ENCODE data around the gene CWC27. TPM values are rescaled to one million over a fixed set of nuclear protein-coding genes. Genes with fewer than 3 reads are reported as not detected.

The CWC27 gene
- total RNA-seq, 2 donors from 2014 or later: 37.5 to 39.1 TPM

DNA sequence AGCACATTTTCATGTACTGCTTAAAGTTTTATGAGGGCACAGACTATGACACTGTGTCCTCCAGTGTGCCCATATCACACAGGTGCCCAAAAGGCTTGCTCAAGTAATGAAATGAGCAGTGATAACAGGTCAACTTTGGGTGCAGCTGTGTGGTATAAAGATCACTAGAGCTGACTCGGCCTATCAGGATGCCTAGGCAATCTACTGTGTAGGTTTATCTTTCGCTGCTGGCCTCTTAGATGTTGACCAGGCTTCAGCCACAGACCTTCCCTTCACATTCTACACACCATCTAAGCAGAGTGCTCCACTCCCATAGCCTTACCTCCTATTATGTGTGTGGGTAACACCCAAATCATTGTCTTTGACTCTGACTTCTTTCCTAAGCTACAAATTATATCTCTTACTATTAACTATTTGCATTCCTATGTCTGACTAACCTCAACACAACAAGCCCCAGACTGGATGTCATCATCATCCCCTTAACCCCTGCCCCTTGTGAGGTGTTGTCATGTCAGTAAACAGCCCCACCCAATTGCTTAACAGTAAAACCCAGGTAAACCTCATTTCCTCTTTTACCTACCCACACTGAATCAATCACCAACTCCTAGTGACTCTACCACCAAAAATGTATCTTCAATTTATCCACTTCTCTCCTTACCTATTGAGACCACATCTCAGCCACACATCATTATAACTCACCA is 2.8 kb upstream of the CWC27 start:
- peaks cover 40% of the 10 kb centered on the region for H3K4me1 Mint-ChIP-seq (ENCODE audit: low read depth)
- H3K27me3 Mint-ChIP-seq (ENCODE audit: low read depth): no peaks in the 10 kb centered on the region
- H3K36me3 Mint-ChIP-seq (ENCODE audit: insufficient read depth in 2 of 2): peaks cover 3 to 7% of the 10 kb centered on the region in 2 donors
- peak overlapping the region in 1 of 2 donors; percentile 7 for H3K4me3 Mint-ChIP-seq
- H3K9me3 Mint-ChIP-seq: no peaks in the 10 kb centered on the region
- no peak for DNase-seq
- no peak overlapping the region for H3K27ac Mint-ChIP-seq
- no peak for ATAC-seq (replicated peaks in 1 of 2)

DNA sequence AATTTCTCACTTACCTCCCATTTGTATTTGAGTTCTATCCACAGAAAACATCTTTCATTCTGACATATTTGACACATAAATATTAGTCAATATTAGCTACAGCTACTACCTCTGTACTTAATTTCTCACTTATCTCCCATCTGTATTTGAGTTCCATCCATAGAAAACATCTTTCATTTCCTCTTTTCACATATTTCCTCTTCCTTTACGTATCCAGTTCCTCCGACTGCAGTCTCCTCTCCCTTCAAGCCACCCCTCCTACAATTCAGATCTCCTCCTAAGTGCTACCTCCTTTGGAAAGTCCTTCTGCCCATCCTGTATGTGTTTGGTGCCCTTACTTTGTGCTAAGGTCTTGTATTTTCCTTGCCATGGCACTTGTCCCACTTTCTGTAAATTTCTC is 1.8 kb upstream of the CWC27 start:
- no peak for DNase-seq
- H3K4me3 Mint-ChIP-seq: peak overlapping the region; percentile 95 to 99
- H3K36me3 Mint-ChIP-seq (ENCODE audit: insufficient read depth in 2 of 2): peaks cover 3 to 7% of the 10 kb centered on the region in 2 donors
- no peak for ATAC-seq (replicated peaks in 1 of 2)
- peak overlapping the region; percentile 56 for H3K27ac Mint-ChIP-seq
- H3K9me3 Mint-ChIP-seq: no peaks in the 10 kb centered on the region
- H3K4me1 Mint-ChIP-seq (ENCODE audit: low read depth): peaks cover 40% of the 10 kb centered on the region
- H3K27me3 Mint-ChIP-seq (ENCODE audit: low read depth): no peaks in the 10 kb centered on the region

DNA sequence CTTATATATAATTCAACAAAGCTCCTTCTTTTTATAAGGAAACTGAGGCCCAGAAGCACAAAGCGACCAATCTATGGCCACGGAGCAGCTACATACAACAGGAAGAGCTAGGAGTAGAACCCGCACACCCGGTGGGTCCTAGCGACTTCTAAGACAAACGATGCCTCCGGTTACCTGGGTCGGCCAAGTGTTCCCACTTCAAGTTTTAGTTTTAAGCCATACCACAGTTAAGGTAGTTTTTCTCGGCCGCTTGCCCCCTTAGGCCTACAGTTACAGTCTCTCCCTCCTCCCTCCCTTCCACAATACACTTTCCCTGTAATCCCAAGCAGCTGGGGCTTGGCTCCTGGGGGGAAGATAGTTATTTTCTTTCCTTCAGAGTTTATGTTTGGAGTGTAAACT is 772 bp upstream of the CWC27 start:
- Mint-ChIP-seq H3K27me3 (ENCODE audit: low read depth) (no peaks in the 10 kb centered on the region), H3K4me1 (ENCODE audit: low read depth) (peaks cover 44% of the 10 kb centered on the region), H3K27ac (peak overlapping the region; percentile 100), H3K36me3 (ENCODE audit: insufficient read depth in 2 of 2) (peaks cover 2 to 7% of the 10 kb centered on the region in 2 donors), H3K4me3 (peak overlapping the region; percentile 95 to 99), H3K9me3 (no peaks in the 10 kb centered on the region)
- peak in 1 of 2 donors; percentile 23 for DNase-seq
- ATAC-seq (replicated peaks in 1 of 2): peak; percentile 10 to 20

DNA sequence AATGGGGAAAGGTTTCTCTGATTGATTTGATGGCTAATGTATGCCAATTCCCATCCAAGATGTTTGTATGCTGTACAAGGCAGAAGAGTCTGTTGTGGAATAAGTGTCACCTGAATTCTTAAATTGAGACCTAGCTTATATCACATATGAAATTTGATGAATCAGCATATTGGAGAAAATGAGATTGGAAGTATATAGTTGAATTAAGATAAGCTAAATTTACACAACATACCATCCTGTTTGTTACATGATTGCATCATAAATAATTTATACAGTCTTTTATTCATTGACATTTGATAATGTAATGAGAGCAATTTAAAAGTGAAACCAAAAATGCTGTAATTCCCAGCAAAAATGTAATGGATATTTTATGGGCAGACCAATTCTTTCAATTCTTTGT is 1.1 kb downstream of the CWC27 start:
- Mint-ChIP-seq H3K36me3 (ENCODE audit: insufficient read depth in 2 of 2) (peaks cover 1 to 7% of the 10 kb centered on the region in 2 donors), H3K9me3 (no peaks in the 10 kb centered on the region), H3K4me1 (ENCODE audit: low read depth) (peaks cover 44% of the 10 kb centered on the region), H3K27me3 (ENCODE audit: low read depth) (no peaks in the 10 kb centered on the region), H3K27ac (no peak overlapping the region), H3K4me3 (peak overlapping the region; percentile 95 to 99)
- no peak for ATAC-seq (replicated peaks in 1 of 2)
- no peak for DNase-seq

DNA sequence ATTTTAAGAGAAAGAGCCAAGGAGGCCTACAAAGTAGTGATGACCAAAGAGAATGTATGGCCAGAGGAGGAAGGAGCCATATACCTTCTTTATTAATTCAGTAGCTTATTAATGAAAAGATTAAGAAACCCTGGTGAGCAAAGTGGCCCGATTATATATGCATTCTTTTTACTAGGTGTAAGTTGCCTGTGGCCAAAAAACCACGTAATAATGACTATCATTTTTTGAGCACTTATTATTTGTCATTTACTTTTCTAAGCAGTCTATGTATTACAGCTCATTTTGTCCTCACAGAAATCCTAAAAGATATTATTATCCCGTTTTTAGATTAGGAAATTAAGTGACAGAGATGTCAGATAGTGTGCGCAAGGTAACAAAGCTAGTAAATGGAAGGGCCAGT is 3.0 kb downstream of the CWC27 start:
- Mint-ChIP-seq H3K4me3 (no peak overlapping the region), H3K36me3 (ENCODE audit: insufficient read depth in 2 of 2) (peaks cover 5 to 7% of the 10 kb centered on the region in 2 donors), H3K27me3 (ENCODE audit: low read depth) (no peaks in the 10 kb centered on the region), H3K4me1 (ENCODE audit: low read depth) (peaks cover 33% of the 10 kb centered on the region), H3K9me3 (no peaks in the 10 kb centered on the region), H3K27ac (no peak overlapping the region)
- ATAC-seq (replicated peaks in 1 of 2) (no peak), DNase-seq (no peak)

DNA sequence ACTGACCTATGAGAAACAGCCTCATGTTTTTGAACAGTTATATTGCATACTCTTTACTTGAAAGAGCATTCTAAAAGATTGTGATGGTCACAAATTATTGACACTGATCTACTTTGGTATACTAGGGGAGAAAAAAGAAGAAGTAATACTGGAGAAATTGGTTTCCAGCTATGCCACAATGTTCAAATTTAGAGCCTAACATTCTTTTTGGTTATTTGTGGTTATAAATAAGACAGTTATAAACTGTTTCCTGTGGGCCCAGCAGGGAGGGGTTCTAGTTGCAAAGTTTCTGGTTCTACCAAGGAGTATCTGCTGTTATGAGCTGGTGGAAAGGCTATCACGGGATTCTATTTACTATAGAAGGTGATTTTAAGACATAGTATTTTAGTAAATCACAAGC is 4.8 kb downstream of the CWC27 start:
- ATAC-seq (replicated peaks in 1 of 2) (no peak), DNase-seq (no peak)
- Mint-ChIP-seq H3K27ac (peak overlapping the region; percentile 38), H3K27me3 (ENCODE audit: low read depth) (no peaks in the 10 kb centered on the region), H3K4me1 (ENCODE audit: low read depth) (peaks cover 22% of the 10 kb centered on the region), H3K36me3 (ENCODE audit: insufficient read depth in 2 of 2) (peaks cover 3 to 5% of the 10 kb centered on the region in 2 donors), H3K4me3 (no peak overlapping the region), H3K9me3 (no peaks in the 10 kb centered on the region)

DNA sequence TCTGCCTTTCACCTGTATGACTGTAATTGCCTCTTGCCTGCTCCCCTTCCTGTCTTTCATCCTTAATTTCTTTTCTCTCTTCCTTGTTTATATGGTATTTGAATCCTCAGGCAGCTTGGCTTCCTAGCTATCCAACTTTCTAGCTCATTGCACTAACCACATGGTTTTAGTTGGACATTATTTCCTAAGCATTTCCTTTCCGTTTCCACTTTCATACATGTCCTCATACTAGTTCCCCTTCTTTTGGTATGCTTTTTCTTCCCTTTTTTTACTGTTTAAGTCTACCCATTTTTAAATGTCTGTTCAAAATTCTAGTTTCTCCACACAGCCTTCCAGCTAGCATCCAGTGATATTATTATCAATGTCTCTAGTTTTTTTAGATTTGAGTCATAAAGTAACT is 6.6 kb downstream of the CWC27 start:
- DNase-seq: no peak
- H3K4me3 Mint-ChIP-seq: no peak overlapping the region
- peaks cover 11% of the 10 kb centered on the region for H3K4me1 Mint-ChIP-seq (ENCODE audit: low read depth)
- no peaks in the 10 kb centered on the region for H3K9me3 Mint-ChIP-seq
- no peak for ATAC-seq (replicated peaks in 1 of 2)
- peaks cover 2 to 3% of the 10 kb centered on the region in 2 donors for H3K36me3 Mint-ChIP-seq (ENCODE audit: insufficient read depth in 2 of 2)
- no peaks in the 10 kb centered on the region for H3K27me3 Mint-ChIP-seq (ENCODE audit: low read depth)
- peak overlapping the region; percentile 18 for H3K27ac Mint-ChIP-seq

DNA sequence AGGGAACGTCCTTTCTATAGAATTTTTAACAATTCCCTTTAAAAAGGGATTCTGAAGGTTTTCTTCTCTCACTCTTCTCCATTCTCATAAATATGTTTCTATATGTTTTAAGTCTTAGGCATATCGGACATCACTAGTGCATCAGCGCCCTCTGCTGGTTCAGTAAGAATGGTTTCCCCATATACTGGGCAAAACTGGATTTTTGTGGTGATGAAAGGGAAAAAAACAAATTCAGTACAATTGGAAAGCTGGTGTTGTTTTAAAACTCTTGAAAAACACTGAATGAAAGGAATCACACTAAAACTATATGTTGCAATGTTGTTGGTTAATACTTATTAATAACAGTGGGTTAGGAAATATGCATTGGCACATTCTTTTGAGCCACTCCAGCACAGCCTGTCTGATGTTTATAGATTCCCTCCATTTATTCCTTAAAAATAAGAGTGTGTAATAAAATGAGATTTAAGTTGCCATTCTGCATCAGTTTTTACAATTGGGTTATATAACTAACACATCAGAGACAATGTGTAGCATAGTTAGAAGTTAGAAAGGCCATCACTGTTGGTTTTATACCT is 15.8 kb downstream of the CWC27 start:
- Mint-ChIP-seq H3K4me3 (no peak overlapping the region), H3K4me1 (ENCODE audit: low read depth) (no peaks in the 10 kb centered on the region), H3K27ac (no peak overlapping the region), H3K9me3 (no peaks in the 10 kb centered on the region), H3K36me3 (ENCODE audit: insufficient read depth in 2 of 2) (peaks cover 3 to 6% of the 10 kb centered on the region in 2 donors), H3K27me3 (ENCODE audit: low read depth) (no peaks in the 10 kb centered on the region)
- peak; percentile 64 to 75 for ATAC-seq (replicated peaks in 1 of 2)
- peak; percentile 72 to 73 for DNase-seq

DNA sequence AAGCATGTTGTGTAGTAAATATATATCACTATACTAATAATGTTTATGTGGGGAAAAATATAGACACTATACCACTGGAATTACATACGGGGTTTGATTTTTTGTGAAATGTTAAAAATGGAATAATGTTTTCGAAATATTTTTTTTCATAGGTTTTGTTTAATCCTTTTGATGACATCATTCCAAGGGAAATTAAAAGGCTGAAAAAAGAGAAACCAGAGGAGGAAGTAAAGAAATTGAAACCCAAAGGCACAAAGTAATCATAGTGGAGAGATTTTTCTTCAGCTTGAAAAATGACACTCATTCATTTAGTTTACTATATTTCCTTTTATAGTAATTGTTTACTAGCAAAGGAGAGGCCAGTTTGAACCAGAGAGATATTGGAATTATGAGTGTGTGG is 17.6 kb downstream of the CWC27 start:
- H3K27me3 Mint-ChIP-seq (ENCODE audit: low read depth): no peaks in the 10 kb centered on the region
- no peak for DNase-seq
- peaks cover 3 to 6% of the 10 kb centered on the region in 2 donors for H3K36me3 Mint-ChIP-seq (ENCODE audit: insufficient read depth in 2 of 2)

DNA sequence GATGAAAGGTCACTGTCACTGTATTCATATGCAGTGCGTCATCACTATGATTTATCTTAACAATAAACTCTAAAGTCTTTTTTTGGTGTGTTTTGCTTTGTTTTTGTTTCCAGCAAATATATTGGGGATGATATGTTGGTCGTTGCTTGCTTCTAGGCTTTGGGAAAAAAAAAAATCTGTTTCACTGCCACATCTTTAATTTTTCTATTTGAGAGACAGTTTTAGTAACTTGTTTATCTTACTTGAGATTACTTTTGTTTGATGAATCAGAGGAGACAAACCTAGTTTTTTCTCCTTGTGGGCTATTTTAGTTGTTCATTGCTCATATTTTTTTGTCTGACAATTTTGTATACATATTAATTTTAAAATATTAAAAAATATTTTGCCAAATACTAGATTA is 19.4 kb downstream of the CWC27 start:
- ATAC-seq (replicated peaks in 1 of 2): no peak
- Mint-ChIP-seq H3K9me3 (no peaks in the 10 kb centered on the region), H3K4me3 (no peak overlapping the region), H3K27ac (no peak overlapping the region), H3K36me3 (ENCODE audit: insufficient read depth in 2 of 2) (peaks cover 3 to 6% of the 10 kb centered on the region in 2 donors), H3K27me3 (ENCODE audit: low read depth) (no peaks in the 10 kb centered on the region), H3K4me1 (ENCODE audit: low read depth) (no peaks in the 10 kb centered on the region)
- no peak for DNase-seq

More for the DNA sequence above, 17.6 kb downstream of the CWC27 start:
- Mint-ChIP-seq H3K9me3 (no peaks in the 10 kb centered on the region), H3K27ac (no peak overlapping the region), H3K4me1 (ENCODE audit: low read depth) (no peaks in the 10 kb centered on the region), H3K4me3 (no peak overlapping the region)
- ATAC-seq (replicated peaks in 1 of 2): no peak

DNA sequence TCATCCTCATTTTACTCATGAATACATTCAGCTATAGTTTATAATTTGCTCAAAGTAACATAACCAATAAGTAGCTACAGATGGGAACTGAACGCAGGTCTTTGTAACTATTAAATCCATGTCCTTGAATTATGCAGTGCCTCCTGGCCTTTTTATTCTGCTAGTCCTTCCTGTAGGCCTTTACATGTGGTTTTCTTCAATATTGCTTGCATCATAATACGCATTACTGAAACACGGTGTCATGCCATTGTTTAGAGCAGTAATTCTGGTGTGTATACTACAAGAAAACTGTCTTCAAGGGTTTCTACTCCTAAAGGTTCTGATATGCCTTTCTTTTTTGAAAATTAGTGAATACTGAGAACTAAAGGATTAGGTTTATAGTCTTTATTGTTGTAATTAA is 20.7 kb downstream of the CWC27 start:
- no peak overlapping the region for H3K4me3 Mint-ChIP-seq

DNA sequence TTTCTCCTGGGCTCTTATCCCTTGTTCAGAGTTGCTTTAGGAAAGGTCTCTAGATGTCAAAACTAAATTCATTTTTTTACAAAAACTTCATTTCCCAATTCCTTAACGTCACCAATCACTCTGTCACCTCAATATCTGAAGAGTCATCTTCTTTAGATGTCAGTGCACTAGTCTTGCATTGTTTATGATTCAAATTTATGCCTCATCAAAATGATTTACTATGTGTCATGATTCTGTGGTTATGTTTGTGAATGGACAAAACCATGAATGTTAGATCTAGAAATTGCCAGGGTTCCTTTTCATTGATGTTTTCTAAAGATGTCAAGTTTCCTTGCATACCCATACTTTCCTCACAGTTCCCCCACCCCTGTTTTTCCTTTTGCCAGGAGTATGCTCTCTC is 21.5 kb downstream of the CWC27 start:
- Mint-ChIP-seq H3K4me3 (peak overlapping the region in 1 of 2 donors; percentile 3), H3K27me3 (ENCODE audit: low read depth) (no peaks in the 10 kb centered on the region), H3K4me1 (ENCODE audit: low read depth) (no peaks in the 10 kb centered on the region), H3K36me3 (ENCODE audit: insufficient read depth in 2 of 2) (peaks cover 3 to 6% of the 10 kb centered on the region in 2 donors), H3K27ac (peak overlapping the region; percentile 15), H3K9me3 (no peaks in the 10 kb centered on the region)
- ATAC-seq (replicated peaks in 1 of 2) (peak in 1 of 2 donors; percentile 92), DNase-seq (no peak)

More for the DNA sequence above, 20.7 kb downstream of the CWC27 start:
- DNase-seq (no peak), ATAC-seq (replicated peaks in 1 of 2) (no peak)
- Mint-ChIP-seq H3K9me3 (no peaks in the 10 kb centered on the region), H3K36me3 (ENCODE audit: insufficient read depth in 2 of 2) (peaks cover 3 to 6% of the 10 kb centered on the region in 2 donors), H3K27ac (no peak overlapping the region), H3K4me1 (ENCODE audit: low read depth) (no peaks in the 10 kb centered on the region), H3K27me3 (ENCODE audit: low read depth) (no peaks in the 10 kb centered on the region)

DNA sequence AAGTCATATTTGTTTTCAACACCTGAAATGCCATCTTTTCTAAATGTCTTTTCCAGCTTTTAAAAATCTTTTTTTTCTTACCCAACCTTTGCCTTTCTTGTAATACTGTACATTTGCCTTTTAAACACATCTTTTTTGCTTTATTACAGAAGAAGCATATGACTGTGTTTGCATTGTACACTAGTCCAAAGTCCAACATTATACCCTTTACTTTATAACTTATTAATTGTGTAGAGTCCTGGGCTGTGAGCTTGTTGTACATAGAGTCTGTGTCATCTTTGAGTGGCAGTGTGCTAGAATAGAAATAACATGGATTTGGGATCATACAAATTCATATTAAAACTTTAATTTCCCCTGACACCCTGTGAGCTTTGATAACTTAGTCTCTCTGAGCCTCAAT is 23.7 kb downstream of the CWC27 start:
- ATAC-seq (replicated peaks in 1 of 2) (no peak), DNase-seq (no peak)
- H3K27me3 Mint-ChIP-seq (ENCODE audit: low read depth): no peaks in the 10 kb centered on the region
- no peaks in the 10 kb centered on the region for H3K9me3 Mint-ChIP-seq
- H3K27ac Mint-ChIP-seq: peak overlapping the region; percentile 2
- no peak overlapping the region for H3K4me3 Mint-ChIP-seq
- H3K36me3 Mint-ChIP-seq (ENCODE audit: insufficient read depth in 2 of 2): no peaks in the 10 kb centered on the region
- H3K4me1 Mint-ChIP-seq (ENCODE audit: low read depth): no peaks in the 10 kb centered on the region

All from activated T-cell treated with anti-CD3 and anti-CD28 coated beads, Interleukin-2, amount 50 U/mL, for 72 hours (primary cell).